Neuronal stem cell (in vitro differentiated cells): ENCODE data around the gene ATG2A.

Experiments used
- DNase-seq: peaks from one replicate; pipeline ENCODE4 v3.0.0-alpha.2; 2013; ENCODE audit warnings: low spot score
- H2AFZ ChIP-seq: one replicate; pipeline ENCODE4 v1.6.1; 2013; ENCODE audit warnings: mild to moderate bottlenecking, low read length, inconsistent platforms
- H2AK5ac ChIP-seq: 2 replicates; pipeline ENCODE4 v1.6.1; 2013; ENCODE audit warnings: low read depth, mild to moderate bottlenecking, inconsistent platforms, low read length, moderate library complexity, mixed read lengths
- H2BK120ac ChIP-seq: 2 replicates; pipeline ENCODE4 v1.6.1; 2013; ENCODE audit warnings: low read depth, mild to moderate bottlenecking, inconsistent platforms, low read length, moderate library complexity, mixed read lengths
- H2BK12ac ChIP-seq: one replicate; pipeline ENCODE4 v1.6.1; 2013; ENCODE audit warnings: low read length, inconsistent platforms
- H2BK15ac ChIP-seq: 2 replicates; pipeline ENCODE4 v1.6.1; 2013; ENCODE audit warnings: mild to moderate bottlenecking, low read length, inconsistent platforms, mixed read lengths
- H2BK5ac ChIP-seq: one replicate; pipeline ENCODE4 v1.6.1; 2013; ENCODE audit warnings: inconsistent platforms, mild to moderate bottlenecking, low read length, moderate library complexity
- H3K14ac ChIP-seq: one replicate; pipeline ENCODE4 v1.6.1; 2013; ENCODE audit warnings: low read length, inconsistent platforms
- H3K18ac ChIP-seq: 2 replicates; pipeline ENCODE4 v1.6.1; 2013; ENCODE audit warnings: low read length, inconsistent platforms
- H3K23ac ChIP-seq: 2 replicates; pipeline ENCODE4 v1.6.1; 2013; ENCODE audit warnings: low read depth, mild to moderate bottlenecking, mixed read lengths, low read length, inconsistent platforms; ENCODE audit not compliant: poor library complexity
- H3K27ac ChIP-seq: replicated peaks from 3 replicates; pipeline ENCODE4 v1.5.1; 2013; ENCODE audit warnings: low read length, inconsistent platforms
- H3K27me3 ChIP-seq, 3 experiments: 2 replicates each; pipeline ENCODE4 v1.6.1; 2013; ENCODE audit warnings: low read length in 3 of 3, mild to moderate bottlenecking in 2 of 3, inconsistent platforms in 1 of 3, low read depth in 1 of 3, mixed read lengths in 1 of 3, moderate library complexity in 1 of 3; ENCODE audit not compliant: control insufficient read depth in 3 of 3, insufficient read depth in 3 of 3
- H3K36me3 ChIP-seq, 2 donors: replicated peaks in 1 of 2; 2 replicates each; pipeline ENCODE4 v1.6.1; 2013; ENCODE audit warnings: low read length in 2 of 2; ENCODE audit not compliant: control insufficient read depth in 2 of 2, insufficient read depth in 2 of 2
- H3K4ac ChIP-seq: 2 replicates; pipeline ENCODE4 v1.6.1; 2013; ENCODE audit warnings: inconsistent platforms, mild to moderate bottlenecking, low read length, moderate library complexity
- H3K4me1 ChIP-seq, 2 donors: 1 replicate in 1 of 2; 2 replicates in 1 of 2; pipeline ENCODE4 v1.6.1; 2013; ENCODE audit warnings: low read length in 2 of 2, low read depth in 1 of 2; ENCODE audit not compliant: control insufficient read depth in 2 of 2, insufficient read depth in 1 of 2
- H3K4me2 ChIP-seq: one replicate; pipeline ENCODE4 v1.6.1; 2013; ENCODE audit warnings: mild to moderate bottlenecking, low read length, inconsistent platforms; ENCODE audit not compliant: insufficient read depth, poor library complexity, severe bottlenecking
- H3K4me3 ChIP-seq, 2 donors: 2 replicates each; pipeline ENCODE4 v1.5.1; 2013; ENCODE audit warnings: low read length in 2 of 2, mild to moderate bottlenecking in 2 of 2, inconsistent platforms in 1 of 2, moderate library complexity in 1 of 2
- H3K79me1 ChIP-seq: one replicate; pipeline ENCODE4 v1.6.1; 2013; ENCODE audit warnings: low read depth, mild to moderate bottlenecking, inconsistent platforms, low read length, moderate library complexity
- H3K9ac ChIP-seq: one replicate; pipeline ENCODE4 v1.6.1; 2013; ENCODE audit warnings: mild to moderate bottlenecking, low read depth, low read length, inconsistent platforms; ENCODE audit not compliant: poor library complexity
- H3K9me3 ChIP-seq, 2 donors: replicated peaks in 1 of 2; 2 replicates each; pipeline versions ENCODE3 to v1.6.1; 2013; ENCODE audit warnings: low read length in 2 of 2, mild to moderate bottlenecking in 2 of 2, inconsistent platforms in 1 of 2, low read depth in 1 of 2, mixed read lengths in 1 of 2, moderate library complexity in 1 of 2; ENCODE audit not compliant: control insufficient read depth in 2 of 2, insufficient read depth in 1 of 2
- H4K8ac ChIP-seq: one replicate; pipeline ENCODE4 v1.6.1; 2013; ENCODE audit warnings: low read depth, mild to moderate bottlenecking, inconsistent platforms, low read length, moderate library complexity
- H4K91ac ChIP-seq: one replicate; pipeline ENCODE4 v1.6.1; 2013; ENCODE audit warnings: low read length, low read depth, mild to moderate bottlenecking, inconsistent platforms; ENCODE audit not compliant: poor library complexity
- WGBS, 2 donors: extraction: QIAGEN DNeasy Blood & Tissue Kit; methylation state at CpG; one replicate each; pipeline ENCODE4 v1.1.7; 2013; ENCODE audit warnings: missing lambda C conversion rate in 2 of 2, mixed read lengths in 1 of 2; ENCODE audit not compliant: insufficient read length in 2 of 2, insufficient replicate concordance in 1 of 2; ENCODE audit errors: extremely low coverage in 2 of 2; 5-methylcytosine and 5-hydroxymethylcytosine counted together

The ATG2A gene

GRCh38 chr11:64868904-64869570, 48.0 kb downstream of the ATG2A start:
- Histone ChIP-seq H2AK5ac (no peak overlapping the region), H3K4me3 (no peak overlapping the region), H2AFZ (no peak overlapping the region), H3K79me1 (peaks cover 11% of the 10 kb centered on the region), H3K4me1 (peaks cover 23 to 40% of the 10 kb centered on the region in 2 donors), H3K27ac (no peak overlapping the region), H2BK12ac (no peak overlapping the region), H4K91ac (no peak overlapping the region), H3K9me3 (peaks cover 0 to 4% of the 10 kb centered on the region in 2 donors), H3K9ac (no peak overlapping the region), H3K27me3 (no peaks in the 10 kb centered on the region), H3K14ac (no peak overlapping the region), H3K23ac (no peak overlapping the region), H3K36me3 (peaks cover 10 to 22% of the 10 kb centered on the region in 2 donors), H3K18ac (no peak overlapping the region), H2BK120ac (no peak overlapping the region), H2BK15ac (no peak overlapping the region), H3K4me2 (no peak overlapping the region), H2BK5ac (no peak overlapping the region), H4K8ac (no peak overlapping the region), H3K4ac (no peak overlapping the region)
- no CpG with 5 or more reads among the region's 21 CpGs for WGBS, 2 donors
- no peak for DNase-seq

GRCh38 chr11:64867748-64868462, 49.1 kb downstream of the ATG2A start:
- peaks cover 35 to 51% of the 10 kb centered on the region in 2 donors for H3K4me1 ChIP-seq

DNA sequence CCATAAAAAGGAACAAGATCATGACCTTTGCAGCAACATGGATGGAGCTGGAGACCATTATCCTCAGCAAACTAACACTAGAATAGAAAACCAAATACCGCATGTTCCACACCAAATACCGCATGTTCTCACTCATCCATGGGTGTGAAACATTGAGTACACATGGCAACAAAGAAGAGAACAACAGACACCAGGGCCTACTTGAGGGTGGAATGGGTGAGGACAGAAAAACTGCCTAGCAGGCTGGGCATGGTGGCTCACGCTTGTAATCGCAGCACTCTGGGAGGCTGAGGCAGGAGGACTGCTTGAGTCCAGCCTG, 50.9 kb downstream of the ATG2A start:
- WGBS, 2 donors, result no CpG with 5 or more reads among the region's 4 CpGs
- no peak overlapping the region for H3K4me3 ChIP-seq
- H4K91ac ChIP-seq, result no peak overlapping the region
- H3K27ac ChIP-seq, result no peak overlapping the region
- H3K27me3 ChIP-seq, result no peaks in the 10 kb centered on the region
- H2BK15ac ChIP-seq, result no peak overlapping the region
- no peak overlapping the region for H2BK5ac ChIP-seq
- H2AFZ ChIP-seq, result no peak overlapping the region
- H2BK120ac ChIP-seq, result no peak overlapping the region
- no peak overlapping the region for H2AK5ac ChIP-seq
- peaks cover 0 to 6% of the 10 kb centered on the region in 2 donors for H3K36me3 ChIP-seq
- no peak overlapping the region for H3K18ac ChIP-seq
- no peak overlapping the region for H3K4ac ChIP-seq
- H2BK12ac ChIP-seq, result no peak overlapping the region
- no peak overlapping the region for H3K4me2 ChIP-seq
- H3K23ac ChIP-seq, result no peak overlapping the region
- peaks cover 38 to 50% of the 10 kb centered on the region in 2 donors for H3K4me1 ChIP-seq
- peaks cover 17% of the 10 kb centered on the region for H3K79me1 ChIP-seq
- H3K9me3 ChIP-seq, result no peaks in the 10 kb centered on the region
- DNase-seq, result no peak
- no peak overlapping the region for H4K8ac ChIP-seq
- H3K9ac ChIP-seq, result no peak overlapping the region
- H3K14ac ChIP-seq, result no peak overlapping the region

More at GRCh38 chr11:64867748-64868462, 49.1 kb downstream of the ATG2A start:
- H3K27ac ChIP-seq, result no peak overlapping the region
- H2BK120ac ChIP-seq, result no peak overlapping the region
- DNase-seq, result no peak
- no peak overlapping the region for H2AK5ac ChIP-seq
- no peaks in the 10 kb centered on the region for H3K27me3 ChIP-seq
- H4K91ac ChIP-seq, result no peak overlapping the region
- H2BK5ac ChIP-seq, result no peak overlapping the region
- no peak overlapping the region for H3K4ac ChIP-seq
- peaks cover 0 to 4% of the 10 kb centered on the region in 2 donors for H3K9me3 ChIP-seq
- H3K14ac ChIP-seq, result no peak overlapping the region
- 100% methylated on average over 1 of the region's 28 CpGs; no CpG with 5 or more reads in 1 of the 2 donors for WGBS, 2 donors
- H3K4me3 ChIP-seq, result no peak overlapping the region
- no peak overlapping the region for H3K9ac ChIP-seq
- no peak overlapping the region for H3K4me2 ChIP-seq
- peaks cover 8 to 15% of the 10 kb centered on the region in 2 donors for H3K36me3 ChIP-seq
- H3K79me1 ChIP-seq, result peaks cover 18% of the 10 kb centered on the region
- H3K23ac ChIP-seq, result no peak overlapping the region
- no peak overlapping the region for H2BK15ac ChIP-seq
- no peak overlapping the region for H2AFZ ChIP-seq
- no peak overlapping the region for H2BK12ac ChIP-seq
- H3K18ac ChIP-seq, result no peak overlapping the region
- H4K8ac ChIP-seq, result no peak overlapping the region
